ENCODE measurements around the gene EPB41L2. TPM values are rescaled to one million over a fixed set of nuclear protein-coding genes. Genes with fewer than 3 reads are reported as not detected.

Gene EPB41L2
- total RNA-seq, 1 donor from 2014 or later, result 61.8 TPM

GRCh38 chr6:130824978-130825694 lies 237.9 kb downstream of the EPB41L2 start:
- no peak overlapping the region for H2AFZ ChIP-seq (replicated peaks)
- Mint-ChIP-seq H3K36me3 (no peaks in the 10 kb centered on the region), H3K27ac (no peak overlapping the region), H3K27me3 (ENCODE audit: insufficient read depth, low read depth) (peaks cover 4% of the 10 kb centered on the region), H3K9me3 (no peaks in the 10 kb centered on the region), H3K4me1 (peaks cover 8% of the 10 kb centered on the region), H3K4me3 (no peak overlapping the region)
- H3K36me3 ChIP-seq, result no peaks in the 10 kb centered on the region
- no peaks in the 10 kb centered on the region for H3K9me3 ChIP-seq (ENCODE audit: low read depth)
- no peaks in the 10 kb centered on the region for H3K4me1 ChIP-seq
- no peak for TF ChIP-seq EZH2phosphoT487 (IDR thresholded peaks at IDR 0.05)
- TF ChIP-seq EZH2 (IDR thresholded peaks at IDR 0.05), result no peak
- no peaks in the 10 kb centered on the region for H4K20me1 ChIP-seq (ENCODE audit: low read depth)
- H3K79me2 ChIP-seq (ENCODE audit: low read depth), result no peaks in the 10 kb centered on the region
- H3F3A ChIP-seq (ENCODE audit: low read depth), result no peaks in the 10 kb centered on the region
- DNase-seq (ENCODE audit: low spot score), result no peak
- no peak overlapping the region for H3K4me2 ChIP-seq
- no peak overlapping the region for H3K4me3 ChIP-seq
- no peak overlapping the region for H3K27ac ChIP-seq
- no peaks in the 10 kb centered on the region for H3K27me3 ChIP-seq
- no peak overlapping the region for H3K9ac ChIP-seq

GRCh38 chr6:130822736-130823135 lies 240.3 kb downstream of the EPB41L2 start:
- H3K27me3 Mint-ChIP-seq (ENCODE audit: insufficient read depth, low read depth), result peaks cover 4% of the 10 kb centered on the region
- H3K27ac Mint-ChIP-seq, result no peak overlapping the region
- H3K79me2 ChIP-seq (ENCODE audit: low read depth), result no peaks in the 10 kb centered on the region
- H3K4me1 ChIP-seq, result no peaks in the 10 kb centered on the region
- no peaks in the 10 kb centered on the region for H4K20me1 ChIP-seq (ENCODE audit: low read depth)
- no peak overlapping the region for H3K4me2 ChIP-seq
- H3K9me3 Mint-ChIP-seq, result peaks cover 10% of the 10 kb centered on the region
- no peaks in the 10 kb centered on the region for H3K36me3 Mint-ChIP-seq
- peaks cover 8% of the 10 kb centered on the region for H3K4me1 Mint-ChIP-seq
- no peak overlapping the region for H3K4me3 ChIP-seq
- H3K9ac ChIP-seq, result no peak overlapping the region
- no peaks in the 10 kb centered on the region for H3F3A ChIP-seq (ENCODE audit: low read depth)
- no peaks in the 10 kb centered on the region for H3K9me3 ChIP-seq (ENCODE audit: low read depth)
- no peak overlapping the region for H3K27ac ChIP-seq
- H2AFZ ChIP-seq (replicated peaks), result no peak overlapping the region
- TF ChIP-seq EZH2phosphoT487 (IDR thresholded peaks at IDR 0.05), result no peak
- TF ChIP-seq, protein P1, sequence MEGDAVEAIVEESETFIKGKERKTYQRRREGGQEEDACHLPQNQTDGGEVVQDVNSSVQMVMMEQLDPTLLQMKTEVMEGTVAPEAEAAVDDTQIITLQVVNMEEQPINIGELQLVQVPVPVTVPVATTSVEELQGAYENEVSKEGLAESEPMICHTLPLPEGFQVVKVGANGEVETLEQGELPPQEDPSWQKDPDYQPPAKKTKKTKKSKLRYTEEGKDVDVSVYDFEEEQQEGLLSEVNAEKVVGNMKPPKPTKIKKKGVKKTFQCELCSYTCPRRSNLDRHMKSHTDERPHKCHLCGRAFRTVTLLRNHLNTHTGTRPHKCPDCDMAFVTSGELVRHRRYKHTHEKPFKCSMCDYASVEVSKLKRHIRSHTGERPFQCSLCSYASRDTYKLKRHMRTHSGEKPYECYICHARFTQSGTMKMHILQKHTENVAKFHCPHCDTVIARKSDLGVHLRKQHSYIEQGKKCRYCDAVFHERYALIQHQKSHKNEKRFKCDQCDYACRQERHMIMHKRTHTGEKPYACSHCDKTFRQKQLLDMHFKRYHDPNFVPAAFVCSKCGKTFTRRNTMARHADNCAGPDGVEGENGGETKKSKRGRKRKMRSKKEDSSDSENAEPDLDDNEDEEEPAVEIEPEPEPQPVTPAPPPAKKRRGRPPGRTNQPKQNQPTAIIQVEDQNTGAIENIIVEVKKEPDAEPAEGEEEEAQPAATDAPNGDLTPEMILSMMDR (IDR thresholded peaks at IDR 0.05), result no peak
- TF ChIP-seq EZH2 (IDR thresholded peaks at IDR 0.05), result no peak
- H3K27me3 ChIP-seq, result no peaks in the 10 kb centered on the region
- no peak for DNase-seq (ENCODE audit: low spot score)
- H3K4me3 Mint-ChIP-seq, result no peak overlapping the region
- H3K36me3 ChIP-seq, result no peaks in the 10 kb centered on the region

DNA sequence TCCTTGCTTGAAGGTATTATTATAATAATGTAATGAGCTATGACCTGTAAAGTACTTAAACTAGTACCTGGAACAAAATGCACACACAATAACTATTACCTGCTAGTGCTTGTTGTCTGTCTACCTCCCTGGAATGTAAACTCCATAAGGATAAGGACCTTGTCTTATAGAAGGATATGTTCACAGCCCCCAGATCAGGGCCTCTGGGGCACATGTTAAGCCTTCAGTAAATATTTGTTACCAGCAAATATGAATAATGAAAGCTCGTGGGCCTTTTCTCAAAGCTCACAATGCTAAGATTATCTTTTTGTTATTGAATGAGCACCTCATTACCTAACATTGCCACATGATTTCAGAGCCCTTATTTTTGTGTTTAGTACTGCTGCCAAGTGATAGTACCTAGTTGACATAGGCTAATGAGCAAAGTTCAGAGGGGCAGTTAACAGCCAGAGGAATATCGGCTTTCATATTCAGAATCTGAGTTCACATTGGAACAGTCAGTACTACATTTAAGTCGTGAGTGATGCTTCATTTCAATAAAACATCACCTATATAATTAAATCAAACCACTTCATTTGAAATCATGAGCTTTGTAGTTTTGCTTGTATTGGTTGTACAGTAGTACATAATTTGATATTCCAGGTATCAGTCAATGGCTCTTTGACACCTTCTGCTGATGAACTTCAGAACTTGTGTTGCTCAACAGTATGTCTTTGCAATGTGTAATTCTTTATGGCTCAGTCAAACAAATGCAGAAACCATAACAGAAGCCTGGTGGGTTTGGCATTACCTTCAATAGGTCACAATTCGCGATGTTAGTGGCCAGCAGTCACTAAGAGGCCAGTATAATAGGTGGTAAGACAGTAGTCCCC lies 247.6 kb downstream of the EPB41L2 start:
- Histone ChIP-seq H3K27me3 (no peaks in the 10 kb centered on the region), H3K27ac (no peak overlapping the region), H3K36me3 (no peaks in the 10 kb centered on the region), H3K79me2 (ENCODE audit: low read depth) (no peaks in the 10 kb centered on the region), H3K4me1 (peaks cover 3% of the 10 kb centered on the region), H3K4me3 (no peak overlapping the region), H3F3A (ENCODE audit: low read depth) (no peaks in the 10 kb centered on the region), H3K9me3 (ENCODE audit: low read depth) (no peaks in the 10 kb centered on the region), H3K9ac (no peak overlapping the region), H3K4me2 (no peak overlapping the region), H4K20me1 (ENCODE audit: low read depth) (no peaks in the 10 kb centered on the region), H2AFZ (replicated peaks) (no peak overlapping the region)
- no peak overlapping the region for H3K4me3 Mint-ChIP-seq
- TF ChIP-seq, protein P1 (IDR thresholded peaks at IDR 0.05), result no peak
- TF ChIP-seq EZH2phosphoT487 (IDR thresholded peaks at IDR 0.05), result no peak
- no peak for TF ChIP-seq EZH2 (IDR thresholded peaks at IDR 0.05)
- peaks cover 14% of the 10 kb centered on the region for H3K9me3 Mint-ChIP-seq
- H3K36me3 Mint-ChIP-seq, result no peaks in the 10 kb centered on the region
- peaks cover 2% of the 10 kb centered on the region for H3K4me1 Mint-ChIP-seq
- no peak overlapping the region for H3K27ac Mint-ChIP-seq
- no peak for DNase-seq (ENCODE audit: low spot score)
- H3K27me3 Mint-ChIP-seq (ENCODE audit: insufficient read depth, low read depth), result no peaks in the 10 kb centered on the region
